Endothelial cell of umbilical vein (primary cell): ENCODE results near the gene FBXO2. TPM values are rescaled to one million over a fixed set of nuclear protein-coding genes. Genes with fewer than 3 reads are reported as not detected.

ENCODE experiments used
- BruUV-seq: library from RNA; stranded (reverse); fragments of 400-500 nt; replicated peaks from 2 replicates; lab custom pipeline; 2021; lab: Mats Ljungman, UMichigan
- CTCF ChIA-PET: fragments of 300-600, 350-600 bp; sonication (Branson Sonifier 250); formaldehyde crosslinking; loops from one replicate; lab custom pipeline; 2021; ENCODE audit warnings: antibody characterized with exemption, inconsistent platforms; lab: Charles Lee
- POLR2A ChIA-PET: fragments of 300-600, 350-600 bp; sonication (Branson Sonifier 250); formaldehyde crosslinking; loops from one replicate; lab custom pipeline; 2021; ENCODE audit warnings: antibody characterized with exemption, inconsistent platforms; lab: Charles Lee
- DNase-seq: peaks from one replicate; pipeline ENCODE4 v3.0.0-alpha.2; 2011; ENCODE audit warnings: low read depth, low spot score
- FAIRE-seq: peaks from 2 replicates; lab custom pipeline; 2011; peaks lifted over from hg19 to GRCh38; lab: Jason Lieb, UNC
- H2AFZ ChIP-seq: 2 replicates; pipeline ENCODE4 v1.6.0; 2012; ENCODE audit warnings: low read depth, low read length, control low read depth, inconsistent platforms
- H3K27ac ChIP-seq: 2 replicates; pipeline ENCODE4 v1.5.1; 2011; ENCODE audit warnings: low read depth, mild to moderate bottlenecking, control low read depth, low read length, moderate library complexity; ENCODE audit not compliant: insufficient read depth
- H3K27me3 ChIP-seq, 2 experiments: 2 replicates each; pipeline versions ENCODE4 v1.6.0 to v1.6.1; 2011; ENCODE audit warnings: low read length in 2 of 2, mixed read lengths in 1 of 2; ENCODE audit not compliant: control insufficient read depth in 2 of 2, insufficient read depth in 2 of 2
- H3K36me3 ChIP-seq, 2 experiments: 2 replicates in 1 of 2; 3 replicates in 1 of 2; pipeline ENCODE4 v1.5.1; 2011; ENCODE audit warnings: low read length in 2 of 2, mild to moderate bottlenecking in 1 of 2, moderate library complexity in 1 of 2; ENCODE audit not compliant: control insufficient read depth in 2 of 2, insufficient read depth in 2 of 2; ENCODE audit errors: extremely low read depth in 1 of 2
- H3K4me1 ChIP-seq: 3 replicates; pipeline ENCODE4 v1.5.1; 2011; ENCODE audit warnings: mild to moderate bottlenecking, low read length; ENCODE audit not compliant: control insufficient read depth, insufficient read depth; ENCODE audit errors: extremely low read depth
- H3K4me2 ChIP-seq: 2 replicates; pipeline ENCODE4 v1.6.1; 2011; ENCODE audit warnings: low read length, control low read depth, mixed read lengths; ENCODE audit not compliant: insufficient read depth
- H3K4me3 ChIP-seq, 3 experiments: fragments of 200-600 bp in 1 of 3; sonication (generic), shearing (Covaris generic) in 1 of 3; replicated peaks in 1 of 3; 2 replicates each; pipeline ENCODE4 v1.5.1; 2011 to 2016; ENCODE audit warnings: control low read depth in 3 of 3, low read length in 3 of 3, mild to moderate bottlenecking in 2 of 3, inconsistent platforms in 1 of 3, low read depth in 1 of 3, moderate library complexity in 1 of 3; ENCODE audit not compliant: insufficient read depth in 1 of 3
- H3K79me2 ChIP-seq: 2 replicates; pipeline ENCODE4 v1.6.0; 2012; ENCODE audit warnings: low read length, inconsistent platforms; ENCODE audit not compliant: control insufficient read depth, insufficient read depth
- H3K9ac ChIP-seq: replicated peaks from 2 replicates; pipeline ENCODE3; 2011; ENCODE audit warnings: low read length, control low read depth; ENCODE audit not compliant: insufficient read depth; ENCODE audit errors: extremely low read depth
- H3K9me1 ChIP-seq: replicated peaks from 3 replicates; pipeline ENCODE4 v1.6.0; 2011; ENCODE audit warnings: mild to moderate bottlenecking, low read length; ENCODE audit not compliant: control insufficient read depth, insufficient read depth; ENCODE audit errors: extremely low read depth
- H3K9me3 ChIP-seq: replicated peaks from 2 replicates; pipeline ENCODE4 v1.5.1; 2012; ENCODE audit warnings: low read length, inconsistent platforms; ENCODE audit not compliant: control insufficient read depth, insufficient read depth
- H4K20me1 ChIP-seq: replicated peaks from 2 replicates; pipeline ENCODE3; 2011; ENCODE audit warnings: mild to moderate bottlenecking, low read length; ENCODE audit not compliant: control insufficient read depth, insufficient read depth; ENCODE audit errors: extremely low read depth
- CTCF ChIP-seq, 2 donors: IDR thresholded peaks; 1 replicate in 1 of 2; 2 replicates in 1 of 2; pipeline ENCODE4 v1.5.1; 2011; ENCODE audit warnings: low read length in 2 of 2, mild to moderate bottlenecking in 2 of 2, moderate library complexity in 2 of 2, control low read depth in 1 of 2, inconsistent platforms in 1 of 2, low read depth in 1 of 2; ENCODE audit not compliant: insufficient read depth in 1 of 2; ENCODE audit errors: extremely low read depth in 1 of 2
- EZH2 ChIP-seq: IDR thresholded peaks from 2 replicates; pipeline ENCODE4 v1.6.1; 2012; ENCODE audit warnings: borderline replicate concordance, low read depth, mild to moderate bottlenecking, moderate library complexity, low read length, inconsistent platforms; ENCODE audit not compliant: severe bottlenecking
- FOS ChIP-seq: IDR thresholded peaks from 2 replicates; pipeline ENCODE4 v1.6.1; 2011; ENCODE audit warnings: mild to moderate bottlenecking, low read length, moderate library complexity, borderline replicate concordance; ENCODE audit not compliant: insufficient read depth
- JUN ChIP-seq: IDR thresholded peaks from 2 replicates; pipeline ENCODE4 v1.6.1; 2011; ENCODE audit warnings: borderline replicate concordance, low read depth; ENCODE audit not compliant: insufficient read length, insufficient read depth
- MAX ChIP-seq: IDR thresholded peaks from 2 replicates; pipeline ENCODE4 v1.6.1; 2011; ENCODE audit not compliant: insufficient read depth, insufficient read length
- POLR2A ChIP-seq: IDR thresholded peaks from 2 replicates; pipeline ENCODE4 v1.6.1; 2012; ENCODE audit warnings: low read depth, mild to moderate bottlenecking, control low read depth, low read length
- POLR2AphosphoS5 ChIP-seq: IDR thresholded peaks from 2 replicates; pipeline ENCODE4 v1.6.1; 2012; ENCODE audit warnings: low read depth, mild to moderate bottlenecking, control low read depth, low read length, moderate library complexity; ENCODE audit not compliant: insufficient read depth
- dilution Hi-C: fragments of 300-500 bp; cut with MboI; formaldehyde crosslinking; loops from one replicate; pipeline ENCODE4 v1.15.0; 2019; ENCODE audit warnings: low sequenced_read_pairs; ENCODE audit not compliant: extremely low pct_ligation_motif_present
- intact Hi-C: fragments of 100-400 bp; cut with micrococcal nuclease; formaldehyde crosslinking; loops from one replicate; pipeline ENCODE4 v1.10.0; 2022
- polyA plus RNA-seq, 4 experiments: library from polyadenylated mRNA; depleted of rRNA in 3 of 4; stranded (reverse) in 3 of 4; unstranded in 1 of 4; fragments of >200 nt; gene quantifications; 2 replicates each; pipeline versions ENCODE4 v1.2.1 to v1.2.3, GENCODE V29; 2011 to 2012; ENCODE audit warnings: missing spikeins in 1 of 4
- total RNA-seq: library from RNA; stranded (reverse); gene quantifications from 2 replicates; pipeline ENCODE4 v1.2.3, GENCODE V29; 2021

The FBXO2 gene
- total and polyA plus RNA-seq, 2 donors (not counting 3 experiments of a cell fraction or from before 2014, with no cell fraction given) = 0.42 to 0.91 TPM

GRCh38 chr1:11602981-11603380 is 51.2 kb downstream of the FBXO2 start:
- no TSS peak for BruUV-seq
- H4K20me1 ChIP-seq = no peaks in the 10 kb centered on the region
- ChIA-PET POLR2A (no interaction called here), CTCF (interaction anchor here (0.7 kb wide), 1 partner anchor 17 kb away, joined by 3 read pairs; no protein-coding TSS in a partner anchor)
- H3K4me1 ChIP-seq = no peaks in the 10 kb centered on the region
- H3K27me3 ChIP-seq = no peaks in the 10 kb centered on the region
- TF ChIP-seq MAX (no peak), JUN (no peak), EZH2 (no peak), CTCF (IDR thresholded peaks at IDR 0.05; ENCODE audit: extremely low read depth in 1 of 2, insufficient read depth in 1 of 2, low read depth in 1 of 2, low read length in 2 of 2) (no peak), POLR2AphosphoS5 (no peak), FOS (no peak), POLR2A (no peak)
- DNase-seq (no peak), FAIRE-seq (no peak)
- no peak overlapping the region for H3K9ac ChIP-seq
- no peak overlapping the region for H2AFZ ChIP-seq
- dilution Hi-C loops = no loop called here
- H3K36me3 ChIP-seq = no peaks in the 10 kb centered on the region
- intact Hi-C loops = no loop called here
- H3K9me3 ChIP-seq = no peaks in the 10 kb centered on the region
- no peak overlapping the region for H3K4me2 ChIP-seq
- H3K4me3 ChIP-seq = no peak overlapping the region
- H3K27ac ChIP-seq = no peak overlapping the region
- no peaks in the 10 kb centered on the region for H3K79me2 ChIP-seq
- H3K9me1 ChIP-seq = no peaks in the 10 kb centered on the region
